ENCODE results near the gene PTPRG.

The PTPRG gene

DNA sequence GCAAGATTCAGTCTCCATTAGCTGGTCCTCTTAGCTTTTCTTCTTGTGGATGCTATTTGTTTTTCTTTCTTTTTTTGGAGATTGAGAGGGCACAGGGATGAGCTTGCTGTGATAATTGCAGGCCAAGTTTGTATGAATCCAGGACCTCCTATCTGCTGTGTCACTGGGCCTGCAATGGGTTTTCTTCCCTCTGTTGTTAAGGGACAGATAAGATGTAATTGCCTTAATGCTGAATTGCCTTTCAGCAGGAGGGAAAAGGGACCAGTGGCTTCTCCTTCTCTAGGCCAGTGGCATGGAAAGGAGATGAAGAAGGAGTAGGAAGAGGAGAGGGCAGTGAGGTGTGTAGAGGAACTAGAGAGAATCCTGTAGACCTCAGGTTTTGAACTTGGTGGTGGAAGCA, 29.9 kb downstream of the PTPRG start:
- DNase-seq = no peak

DNA sequence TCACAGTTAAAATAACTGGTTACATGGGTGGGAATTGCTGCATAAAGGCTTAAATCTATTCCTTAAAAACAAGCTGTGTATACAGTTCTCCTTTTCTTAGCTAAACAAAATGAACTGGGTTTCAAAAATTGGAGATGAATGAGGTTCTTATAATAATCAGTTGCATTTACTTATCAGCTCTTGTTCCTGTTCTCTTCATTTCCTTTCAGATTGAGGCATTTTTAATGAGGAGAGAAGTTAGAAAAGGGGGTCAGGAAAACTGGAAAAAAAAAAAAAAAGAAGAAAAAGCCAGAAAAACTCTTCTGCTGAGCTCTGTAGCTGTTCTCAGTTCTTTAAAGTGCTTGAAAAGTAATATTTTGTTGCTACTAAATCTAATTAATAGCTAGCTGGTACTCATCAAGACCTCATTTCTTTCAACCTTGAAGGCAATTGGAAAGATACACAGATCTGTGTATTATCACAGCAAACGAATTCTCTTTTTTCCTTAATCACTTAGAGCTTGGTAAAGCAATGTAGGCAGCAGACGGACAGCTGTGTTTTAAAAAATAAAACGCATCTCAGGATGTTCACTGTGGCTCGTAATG, 32.2 kb downstream of the PTPRG start:
- DNase-seq = no peak

GRCh38 chr3:61594144-61594963, 33.0 kb downstream of the PTPRG start:
- no peak for DNase-seq

- DNase-seq = no peak
Observed at GRCh38 chr3:61594964-61595285, 33.6 kb downstream of the PTPRG start.

DNA sequence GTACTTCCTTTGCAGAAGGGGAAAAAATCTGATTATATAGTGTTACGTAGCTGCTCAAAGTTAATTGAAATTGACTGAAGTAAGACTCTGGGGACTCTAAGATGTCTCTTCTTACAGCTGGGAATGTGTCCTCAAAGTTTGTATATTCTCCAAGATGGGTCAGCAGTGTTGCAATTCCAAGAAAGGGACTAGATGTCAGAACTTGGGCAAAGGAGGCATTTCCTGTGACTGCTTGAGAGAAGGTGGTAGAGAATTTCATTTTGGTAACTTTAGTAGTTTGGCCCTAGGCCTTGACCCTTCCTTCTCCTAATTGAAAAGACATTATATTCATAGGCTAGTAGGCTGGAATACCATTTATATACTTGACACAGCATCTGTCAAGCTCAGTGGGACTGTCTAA, 33.9 kb downstream of the PTPRG start:
- no peak for DNase-seq

- no peak for DNase-seq
Observed at GRCh38 chr3:61595826-61596225, 34.5 kb downstream of the PTPRG start.

- DNase-seq = no peak
Observed at GRCh38 chr3:61597906-61598305, 36.5 kb downstream of the PTPRG start.

GRCh38 chr3:61600195-61600594, 38.8 kb downstream of the PTPRG start:
- no peak for DNase-seq

DNA sequence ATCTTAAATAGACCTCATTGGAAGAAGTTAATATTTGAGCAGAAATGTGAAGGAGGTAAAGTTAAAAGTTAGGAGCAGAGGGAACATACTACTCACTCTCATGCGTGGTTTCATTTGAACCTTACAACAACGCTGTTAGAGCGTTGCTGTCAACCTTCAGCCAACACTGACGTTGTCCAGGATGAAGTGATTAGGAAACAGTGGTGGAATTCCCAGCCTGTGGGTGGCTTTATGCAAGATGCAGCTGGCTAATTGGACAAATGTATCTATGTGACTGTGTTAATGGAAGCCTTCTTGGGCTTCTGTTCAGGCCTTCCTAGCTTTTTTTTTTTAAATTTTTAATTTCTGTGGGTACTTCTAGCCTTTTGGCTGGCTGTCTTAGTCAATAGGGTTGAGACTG, 40.5 kb downstream of the PTPRG start:
- DNase-seq = no peak

- DNase-seq = no peak
Observed at GRCh38 chr3:61602466-61602865, 41.1 kb downstream of the PTPRG start.

DNA sequence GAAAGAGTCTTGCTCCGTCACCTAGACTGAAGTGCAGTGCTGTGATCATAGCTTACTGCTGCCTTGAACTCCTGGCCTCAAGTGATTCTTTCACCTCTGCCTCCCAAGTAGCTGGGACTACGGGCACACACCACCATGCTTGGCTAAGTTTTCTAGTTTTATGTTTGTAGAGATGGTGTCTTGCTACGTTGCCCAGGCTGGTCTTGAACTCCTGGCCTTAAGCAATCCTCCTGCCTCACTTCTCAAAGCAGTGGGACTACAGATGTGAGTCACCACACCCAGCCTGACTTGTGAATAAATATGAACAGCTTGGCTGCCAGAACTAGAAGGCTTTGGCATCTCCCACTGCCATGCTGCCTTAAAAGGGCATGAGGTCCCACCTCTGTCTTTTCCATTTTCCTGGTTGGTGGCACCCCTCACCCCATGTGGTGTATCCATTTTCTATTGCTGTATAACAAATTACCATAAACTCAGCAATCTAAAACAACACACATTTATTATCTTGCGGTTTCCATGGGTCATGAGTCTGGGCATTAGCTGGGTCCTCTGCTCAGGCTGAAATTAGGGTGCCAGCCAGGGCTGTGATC, 44.3 kb downstream of the PTPRG start:
- DNase-seq = no peak

GRCh38 chr3:61606196-61606595, 44.8 kb downstream of the PTPRG start:
- DNase-seq = no peak

DNA sequence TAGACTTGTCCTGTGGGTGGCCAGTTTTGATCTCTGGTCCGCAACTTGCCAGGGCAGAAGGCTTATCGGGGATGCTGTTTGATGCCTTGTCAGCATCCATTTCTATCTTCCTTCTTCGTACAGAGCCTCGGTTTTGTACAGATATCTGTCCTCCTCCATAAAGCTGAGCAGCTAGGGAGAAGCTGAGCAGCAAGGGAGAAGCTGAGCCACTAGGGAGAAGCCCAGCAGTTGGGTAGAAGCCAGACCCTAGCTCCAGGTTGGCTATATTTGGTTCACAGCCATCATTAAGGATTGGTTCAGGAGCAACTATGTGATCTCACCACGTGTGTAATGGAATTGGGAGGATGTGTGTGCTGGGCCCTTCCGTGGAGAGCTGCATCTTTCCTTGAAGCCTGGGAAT, 46.7 kb downstream of the PTPRG start:
- no peak for DNase-seq

DNA sequence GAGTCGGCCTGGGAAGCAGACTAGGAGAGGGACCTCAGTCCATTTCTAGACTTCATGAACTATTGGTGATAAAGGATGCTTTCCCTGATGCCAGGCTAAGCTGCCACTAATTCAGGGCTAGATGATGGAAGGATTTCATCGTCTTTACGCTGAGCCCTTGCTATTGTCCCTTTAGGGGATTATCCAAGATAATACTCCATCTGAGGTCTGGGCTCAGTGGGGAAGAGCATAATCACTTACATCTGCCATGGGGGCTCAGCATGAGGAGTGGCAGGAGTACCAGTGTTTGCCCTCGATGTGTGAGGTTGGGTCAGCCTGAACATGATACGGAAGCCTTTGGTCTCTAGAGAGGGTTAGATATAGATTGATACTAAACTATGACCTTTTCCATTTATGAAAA, 47.3 kb downstream of the PTPRG start:
- DNase-seq = no peak

- DNase-seq = no peak
Observed at GRCh38 chr3:61610316-61610715, 48.9 kb downstream of the PTPRG start.

GRCh38 chr3:61612211-61613194, 51.1 kb downstream of the PTPRG start:
- no peak for DNase-seq

DNA sequence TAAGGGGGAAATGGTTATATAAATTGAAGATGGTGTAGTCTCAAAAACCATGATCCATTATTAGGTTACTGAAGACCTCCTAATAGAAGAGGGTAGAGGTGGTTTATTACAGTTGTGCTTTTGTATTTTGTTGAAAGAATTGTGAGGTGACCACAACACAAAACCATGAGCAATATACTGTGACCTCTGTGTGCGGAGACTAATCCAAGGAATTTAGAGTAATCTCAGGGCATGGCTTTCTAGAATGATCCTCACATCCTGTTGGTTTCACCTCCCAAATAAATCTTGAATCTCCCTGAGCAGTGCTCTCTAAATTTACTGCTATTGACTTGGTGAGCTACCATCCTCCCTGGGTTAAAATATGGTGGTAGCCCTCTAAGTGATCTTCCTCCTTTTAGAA, 52.3 kb downstream of the PTPRG start:
- no peak for DNase-seq

- no peak for DNase-seq
Observed at GRCh38 chr3:61615643-61616042, 54.3 kb downstream of the PTPRG start.

DNA sequence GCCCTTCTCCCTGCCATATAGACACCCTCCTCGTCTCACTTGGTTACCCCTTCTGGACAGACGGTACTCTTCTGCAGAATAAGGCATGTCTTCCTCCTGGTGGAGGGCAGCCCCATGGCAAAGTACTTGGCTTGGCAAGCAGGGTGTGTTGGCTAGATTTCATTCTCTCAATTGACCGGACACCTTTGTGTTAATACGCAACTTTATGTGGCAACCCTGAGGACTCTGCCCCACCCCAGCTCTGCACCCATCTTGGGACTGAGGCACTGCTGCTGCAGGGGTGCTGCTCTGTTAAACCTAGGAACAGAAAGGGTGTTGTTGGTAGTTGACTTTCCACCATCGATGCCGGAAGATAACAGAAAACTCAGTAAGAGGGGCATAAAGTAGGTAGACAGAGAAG, 55.2 kb downstream of the PTPRG start:
- DNase-seq = no peak

DNA sequence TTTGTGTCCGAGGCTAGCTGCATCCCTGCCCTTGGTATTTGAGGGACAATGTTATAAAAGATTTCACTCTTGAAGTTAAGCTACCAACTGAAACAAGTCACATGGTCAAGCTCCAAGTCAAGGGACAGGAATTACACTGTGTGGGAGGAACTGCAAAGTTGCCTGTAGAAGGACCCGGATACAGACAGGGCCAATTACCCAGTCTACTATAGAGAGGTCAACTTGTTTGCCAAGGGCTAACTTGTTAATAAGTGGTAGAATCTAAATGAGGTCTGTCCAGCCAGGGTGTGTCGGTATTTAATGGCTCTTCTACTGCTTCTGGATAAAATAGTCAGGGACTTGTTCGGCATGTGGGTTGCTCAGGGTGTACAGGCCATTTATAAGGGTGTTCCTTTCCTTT, 55.7 kb downstream of the PTPRG start:
- DNase-seq = no peak

GRCh38 chr3:61617651-61618050, 56.3 kb downstream of the PTPRG start:
- DNase-seq = no peak

DNA sequence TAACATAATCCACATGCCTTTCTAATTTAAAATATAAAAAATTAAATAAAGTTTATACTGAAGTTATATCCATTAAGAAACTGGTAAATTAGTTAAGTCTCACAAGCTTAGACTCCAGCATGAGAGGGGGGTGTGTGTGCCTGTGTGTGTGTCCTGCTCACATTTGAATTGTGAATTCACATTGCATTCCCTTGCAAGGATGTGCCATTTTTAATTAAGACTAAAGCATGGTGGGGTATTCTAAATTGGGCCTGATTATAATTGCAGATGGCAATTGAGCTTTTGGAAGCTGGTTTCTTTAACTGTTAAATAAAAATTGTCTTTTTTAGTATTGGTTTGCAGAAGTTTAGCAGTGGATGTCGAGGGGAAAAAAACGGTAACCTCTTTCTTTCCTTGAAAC, 56.9 kb downstream of the PTPRG start:
- no peak for DNase-seq

- DNase-seq = no peak
Observed at GRCh38 chr3:61618871-61619270, 57.5 kb downstream of the PTPRG start.

Data from cerebellar nuclear complex (tissue), 1 donor.